ENCODE data around the gene MED12L.

MED12L gene

GRCh38 chr3:151171145-151171757, 85.8 kb downstream of the MED12L start:
- no peak for DNase-seq (ENCODE audit: low read depth in 2 of 2)

GRCh38 chr3:151174351-151174750, 88.9 kb downstream of the MED12L start:
- no peak for DNase-seq (ENCODE audit: low read depth in 2 of 2)

GRCh38 chr3:151175952-151176351, 90.5 kb downstream of the MED12L start:
- DNase-seq (ENCODE audit: low read depth in 2 of 2), result no peak

- no peak for DNase-seq (ENCODE audit: low read depth in 2 of 2)
Measured at GRCh38 chr3:151178208-151178845, 92.9 kb downstream of the MED12L start.

- DNase-seq (ENCODE audit: low read depth in 2 of 2), result no peak
Measured at GRCh38 chr3:151182349-151183079, 97.0 kb downstream of the MED12L start.

- DNase-seq (ENCODE audit: low read depth in 2 of 2), result no peak
Measured at GRCh38 chr3:151183265-151183671, 97.8 kb downstream of the MED12L start.

- DNase-seq (ENCODE audit: low read depth in 2 of 2), result no peak
Measured at GRCh38 chr3:151191095-151191494, 105.6 kb downstream of the MED12L start.

- no peak for DNase-seq (ENCODE audit: low read depth in 2 of 2)
Measured at GRCh38 chr3:151192545-151192944, 107.1 kb downstream of the MED12L start.

- DNase-seq (ENCODE audit: low read depth in 2 of 2), result no peak
Measured at GRCh38 chr3:151195826-151196225, 110.4 kb downstream of the MED12L start.

- no peak for DNase-seq (ENCODE audit: low read depth in 2 of 2)
Measured at GRCh38 chr3:151196434-151196833, 111.0 kb downstream of the MED12L start.

- no peak for DNase-seq (ENCODE audit: low read depth in 2 of 2)
Measured at GRCh38 chr3:151197228-151197627, 111.8 kb downstream of the MED12L start.

- DNase-seq (ENCODE audit: low read depth in 2 of 2), result peak; percentile 48 to 61
Measured at GRCh38 chr3:151197981-151198767, 112.7 kb downstream of the MED12L start.

- no peak for DNase-seq (ENCODE audit: low read depth in 2 of 2)
Measured at GRCh38 chr3:151198849-151199248, 113.4 kb downstream of the MED12L start.

- no peak for DNase-seq (ENCODE audit: low read depth in 2 of 2)
Measured at GRCh38 chr3:151199554-151200438, 114.3 kb downstream of the MED12L start.

- no peak for DNase-seq (ENCODE audit: low read depth in 2 of 2)
Measured at GRCh38 chr3:151200586-151200985, 115.1 kb downstream of the MED12L start.

GRCh38 chr3:151201051-151201730, 115.7 kb downstream of the MED12L start:
- no peak for DNase-seq (ENCODE audit: low read depth in 2 of 2)

GRCh38 chr3:151203051-151203420, 117.6 kb downstream of the MED12L start, which contains the start of gene GPR171:
TSS of gene GPR171 (minus strand) at chr3:151203216. CDS start at chr3:151199386, 3,830 bp downstream.
- DNase-seq (ENCODE audit: low read depth in 2 of 2), result no peak

GRCh38 chr3:151204530-151205402, 119.3 kb downstream of the MED12L start:
- DNase-seq (ENCODE audit: low read depth in 2 of 2), result no peak

GRCh38 chr3:151205482-151205881, 120.0 kb downstream of the MED12L start:
- DNase-seq (ENCODE audit: low read depth in 2 of 2), result no peak

GRCh38 chr3:151206201-151206600, 120.7 kb downstream of the MED12L start:
- DNase-seq (ENCODE audit: low read depth in 2 of 2), result no peak

Measured in fibroblast of skin of left biceps (primary cell).